GM18909 (cell line): Measurements from ENCODE around the gene GCA.

Experiments
- ATAC-seq: cut with Tn5 transposase; IDR thresholded peaks from one replicate; pipeline ENCODE4 v1.9.1; 2021; ENCODE audit warnings: mild to moderate bottlenecking; ENCODE audit not compliant: unreplicated experiment, poor library complexity

GCA gene, protein sequence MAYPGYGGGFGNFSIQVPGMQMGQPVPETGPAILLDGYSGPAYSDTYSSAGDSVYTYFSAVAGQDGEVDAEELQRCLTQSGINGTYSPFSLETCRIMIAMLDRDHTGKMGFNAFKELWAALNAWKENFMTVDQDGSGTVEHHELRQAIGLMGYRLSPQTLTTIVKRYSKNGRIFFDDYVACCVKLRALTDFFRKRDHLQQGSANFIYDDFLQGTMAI

DNA sequence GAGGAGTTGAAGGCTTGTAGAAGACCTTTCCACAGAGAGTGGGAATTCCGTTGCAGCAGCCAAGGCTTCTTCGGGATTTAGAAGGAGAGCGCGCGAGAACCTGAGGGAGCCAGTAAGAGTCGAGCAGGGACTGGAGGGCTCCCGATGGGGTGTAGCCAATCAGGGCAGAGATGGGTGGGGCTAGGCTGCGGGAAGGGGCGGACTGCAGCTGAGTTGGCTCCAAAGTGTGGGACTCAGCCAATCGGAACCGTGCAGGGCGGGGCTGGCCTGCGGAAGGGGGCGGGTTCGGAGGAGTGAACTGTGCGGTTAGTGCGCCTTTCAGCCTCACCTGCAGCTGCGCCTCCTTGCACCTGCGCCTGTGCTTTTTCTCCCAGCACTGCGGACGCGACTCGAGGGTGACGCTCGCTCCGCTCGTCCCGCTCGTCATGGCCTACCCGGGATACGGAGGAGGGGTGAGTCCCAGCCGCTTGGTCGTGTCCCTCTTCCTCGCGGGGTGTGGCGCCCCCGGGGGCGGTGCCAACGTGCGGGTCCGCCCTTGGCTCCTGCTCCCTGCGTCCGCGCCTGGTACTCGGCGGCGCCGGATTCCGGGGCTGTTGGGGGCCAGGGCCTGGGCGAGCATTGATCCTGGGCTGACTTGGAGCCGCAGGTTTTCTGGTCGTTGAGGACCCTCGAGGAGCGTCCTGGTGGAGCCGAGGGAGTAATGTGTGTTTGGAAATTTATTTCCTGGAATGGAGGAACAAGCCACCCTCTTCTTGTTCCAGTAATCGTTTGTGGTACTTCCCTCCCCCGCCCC is at the start of gene GCA:
TSS of gene GCA (plus strand) at position 309 of the 793 bp plus-strand sequence. CDS start at position 426, 117 bp downstream.
- peak; percentile 99 for ATAC-seq

DNA sequence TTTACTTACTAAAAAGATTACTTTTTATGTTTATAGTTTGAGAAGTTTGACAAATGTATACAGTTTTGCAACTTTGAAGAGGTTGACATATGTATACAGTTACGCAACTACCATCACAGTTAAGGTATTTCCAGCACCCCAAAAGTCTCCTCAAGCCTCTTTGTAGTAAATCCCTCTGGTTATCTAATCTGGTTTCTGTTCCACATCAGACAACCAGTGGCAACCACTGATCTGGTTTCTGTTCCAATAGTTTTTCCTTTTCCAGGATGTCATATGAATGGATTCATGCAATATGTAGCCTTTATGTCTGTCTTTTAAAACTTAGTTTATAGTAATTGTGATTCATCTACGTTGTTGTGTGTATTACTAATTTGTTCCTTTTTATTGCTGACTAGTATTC is 48.9 kb upstream of the GCA start:
- no peak for ATAC-seq

DNA sequence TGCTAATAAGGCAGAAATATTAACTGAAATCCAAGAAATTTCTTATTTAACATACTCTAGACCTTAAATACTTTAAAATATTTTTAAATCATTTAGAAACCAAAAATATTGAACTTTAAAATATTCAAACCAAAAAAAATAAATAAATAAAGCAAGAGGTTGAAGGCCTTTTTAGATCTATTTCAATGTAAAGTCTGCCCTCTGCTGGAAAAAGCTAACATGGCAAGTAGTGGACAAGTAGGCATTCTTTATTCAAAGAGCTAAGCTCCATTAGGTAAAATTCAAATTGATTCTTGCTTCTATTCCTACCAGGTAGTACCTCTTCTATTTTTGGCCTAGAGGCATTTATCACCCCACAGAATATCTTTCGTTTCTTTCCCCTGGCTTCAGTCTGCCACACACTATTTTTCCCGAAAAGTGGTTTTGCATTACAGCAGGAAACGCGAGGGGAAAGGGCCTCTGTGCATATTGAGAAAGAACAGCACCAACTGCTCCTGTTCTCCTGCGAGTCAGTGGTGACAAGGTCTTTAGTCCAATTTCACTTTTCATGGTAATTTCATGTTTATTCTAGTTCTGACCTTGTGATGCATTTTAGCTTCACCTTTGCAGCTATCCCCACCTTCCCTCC is 45.9 kb upstream of the GCA start:
- peak; percentile 69 for ATAC-seq

DNA sequence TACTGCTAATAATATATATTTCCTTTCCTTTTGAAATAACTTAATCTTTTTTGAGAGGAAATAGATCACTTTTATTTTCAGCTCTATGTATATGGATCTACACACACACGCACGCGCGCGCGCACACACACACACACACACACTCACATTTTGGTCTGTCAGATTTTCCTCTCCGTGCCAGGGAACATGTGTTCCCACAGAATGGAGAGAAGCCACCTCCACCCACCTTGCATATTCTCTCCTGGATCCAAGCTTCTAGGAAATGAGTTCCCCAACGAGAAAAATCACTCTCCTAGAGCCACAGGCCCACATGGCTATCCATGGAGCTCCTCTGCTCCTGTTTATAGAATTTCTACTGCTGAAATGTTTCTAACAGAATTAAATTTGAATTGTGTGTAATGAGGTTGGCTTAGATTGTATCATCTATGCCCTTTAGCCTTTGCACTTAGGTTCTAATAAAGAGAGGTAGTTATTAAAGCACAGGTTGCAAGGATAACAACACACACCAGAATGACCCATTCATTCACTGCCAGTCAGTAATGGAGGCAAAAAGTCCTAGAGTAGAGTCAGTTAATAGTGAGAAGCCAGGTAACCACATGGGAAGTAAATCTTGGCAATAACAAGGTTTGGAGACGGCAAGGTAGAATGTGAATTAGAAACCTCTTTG is 45.1 kb upstream of the GCA start:
- ATAC-seq = no peak

DNA sequence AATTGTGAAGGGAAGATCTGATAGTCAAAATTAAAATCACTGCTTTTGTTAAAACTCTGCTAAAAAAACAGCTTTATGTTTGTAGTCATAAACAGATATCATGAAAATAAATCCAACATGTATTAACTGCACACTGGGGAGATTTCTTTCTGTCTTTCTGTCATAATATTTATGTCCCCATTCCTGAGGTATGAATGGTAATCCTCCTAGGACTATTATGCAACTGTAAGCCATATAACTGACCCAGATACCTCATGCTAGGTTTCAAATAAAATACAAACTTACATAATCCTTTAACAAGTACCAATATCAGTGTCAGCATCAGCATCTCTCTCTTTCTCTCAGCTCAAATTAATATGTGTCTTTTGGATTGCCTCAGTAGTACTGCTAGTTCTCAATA is 43.7 kb upstream of the GCA start:
- ATAC-seq = no peak

DNA sequence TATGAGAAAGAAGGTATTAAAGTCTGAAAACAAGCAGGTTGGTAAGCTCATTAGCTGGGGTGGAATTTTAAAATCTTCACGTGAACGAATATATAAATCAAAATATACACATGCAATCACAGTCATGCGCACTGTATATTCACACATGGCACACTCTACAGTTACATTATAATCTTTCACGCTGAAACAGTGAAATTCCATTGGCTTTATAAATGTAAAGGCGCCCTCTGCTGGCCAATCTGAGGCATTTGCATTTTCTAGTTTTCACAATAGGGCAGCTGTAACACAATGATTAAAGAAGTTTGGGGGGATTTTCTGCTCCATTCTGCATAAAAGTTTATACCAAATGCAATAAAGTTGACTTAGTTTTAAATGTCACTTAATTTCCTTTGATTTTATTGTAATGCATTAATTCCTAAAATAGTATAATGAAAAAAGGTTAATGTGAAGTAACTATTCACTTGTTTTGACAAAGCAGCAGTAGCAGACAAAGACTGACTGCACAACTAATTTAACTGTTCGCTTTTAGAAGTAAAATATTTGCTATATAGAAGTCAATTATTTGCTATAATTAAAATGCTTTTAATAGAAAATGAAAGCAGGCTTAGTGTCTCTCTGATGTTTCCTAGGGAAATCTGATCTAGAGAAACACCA is 42.7 kb upstream of the GCA start:
- peak; percentile 84 for ATAC-seq

DNA sequence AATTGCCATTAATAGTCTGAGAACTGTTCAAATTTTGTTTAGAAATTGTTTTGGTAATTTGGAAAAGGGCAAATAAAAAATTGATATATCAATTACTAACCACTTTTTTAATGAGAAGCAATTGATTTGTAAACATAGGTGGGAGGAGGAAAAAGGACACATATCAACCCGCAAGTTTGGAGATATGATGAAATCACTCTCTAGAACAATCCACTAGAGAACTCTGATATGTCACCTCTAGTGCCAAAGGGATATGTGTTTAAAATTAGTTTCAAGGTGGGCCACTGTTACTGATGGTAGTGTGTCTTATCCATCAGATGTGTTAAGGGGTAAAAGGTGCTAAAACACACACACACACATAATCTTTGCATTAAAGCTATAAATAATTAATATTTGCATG is 42.1 kb upstream of the GCA start:
- no peak for ATAC-seq

DNA sequence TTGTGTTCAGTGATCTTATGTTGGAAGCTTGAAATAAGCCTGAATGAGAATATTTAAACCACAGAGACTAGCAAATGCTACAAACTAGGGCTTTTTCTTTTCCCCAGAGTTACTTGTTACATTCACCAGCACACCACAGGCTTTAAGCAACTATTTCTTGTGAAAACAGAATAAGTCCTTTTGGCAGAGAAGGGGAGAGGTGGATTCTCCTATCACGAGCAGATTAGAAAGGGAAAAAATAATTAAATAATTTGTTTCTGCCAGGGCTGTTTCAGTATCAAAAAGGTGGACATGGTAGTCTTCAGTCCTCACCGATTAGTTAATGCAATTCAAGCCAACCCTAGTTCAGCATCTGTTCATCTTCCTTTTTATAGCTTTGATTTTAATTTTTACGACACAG is 38.0 kb upstream of the GCA start:
- ATAC-seq = no peak

DNA sequence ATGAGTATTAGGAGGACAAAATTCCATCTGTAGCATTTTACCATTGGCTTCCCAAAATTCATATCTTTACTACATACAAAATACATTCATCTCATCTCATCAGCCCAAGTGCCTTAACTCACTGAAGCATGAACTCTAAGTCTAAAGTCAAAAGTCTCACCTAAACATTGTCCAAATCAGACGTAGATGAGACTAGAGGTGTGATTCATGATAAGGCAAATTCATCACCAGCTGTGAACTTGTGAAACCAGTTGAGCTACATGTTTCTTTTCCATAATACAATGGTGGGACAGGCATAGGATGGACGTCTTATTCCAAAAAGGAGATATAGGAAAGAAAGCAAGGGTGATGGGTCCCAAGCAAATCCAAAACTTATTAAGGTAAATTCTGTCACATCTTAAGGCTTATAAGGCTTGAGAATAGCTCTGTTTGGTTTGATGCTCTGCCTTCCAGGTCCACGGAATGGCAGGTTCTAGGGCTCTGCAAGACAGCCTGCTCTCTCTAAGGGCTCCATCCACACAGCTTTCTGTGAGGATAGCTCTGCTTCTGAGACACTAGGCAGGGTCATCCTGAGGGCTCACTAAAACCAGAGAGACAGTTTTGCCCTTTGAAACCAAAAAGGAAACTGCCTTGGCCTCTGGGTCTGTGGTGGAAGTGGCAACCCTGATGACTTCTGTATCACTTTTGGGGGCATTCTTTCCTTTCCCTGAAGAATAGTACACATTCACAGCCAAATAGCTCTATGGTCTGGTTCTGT is 35.0 kb upstream of the GCA start:
- peak; percentile 77 for ATAC-seq

DNA sequence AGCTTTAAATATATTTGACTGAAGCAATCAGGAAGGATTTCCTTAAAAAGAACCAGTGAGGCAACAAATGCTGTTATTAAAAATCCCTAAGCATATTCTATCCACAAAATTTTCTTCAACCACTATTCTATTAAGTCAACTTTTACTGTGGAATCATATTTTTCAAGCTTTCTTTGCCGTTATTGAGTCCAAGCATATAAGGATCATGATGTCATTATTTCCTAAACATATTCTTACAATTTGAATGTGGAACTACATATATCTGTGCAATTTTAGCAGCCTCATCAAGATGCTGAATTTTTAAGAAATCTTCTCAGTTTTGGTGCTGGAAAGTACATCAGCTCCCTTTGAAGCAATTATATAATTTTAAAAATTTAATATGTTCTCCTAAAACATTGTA is 31.1 kb upstream of the GCA start:
- no peak for ATAC-seq

DNA sequence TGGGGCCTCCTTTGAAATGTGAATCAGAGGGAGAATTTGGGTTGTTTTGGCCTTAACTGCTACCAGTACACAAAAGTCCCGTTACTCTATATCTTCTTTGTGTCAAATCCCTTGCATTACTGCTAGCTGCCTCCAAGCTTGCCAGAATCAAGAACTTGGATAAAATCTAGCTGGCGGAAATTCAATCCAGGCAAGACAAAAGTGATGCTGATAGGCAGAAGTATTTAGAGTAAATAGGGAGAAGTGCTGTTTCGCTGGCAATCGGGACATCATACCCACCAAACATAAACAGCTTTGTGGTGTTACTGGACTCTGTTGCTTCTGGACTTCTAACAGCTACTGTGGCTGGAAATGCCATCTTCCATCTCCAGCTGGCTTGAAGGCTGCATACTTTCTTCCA is 28.0 kb upstream of the GCA start:
- no peak for ATAC-seq

DNA sequence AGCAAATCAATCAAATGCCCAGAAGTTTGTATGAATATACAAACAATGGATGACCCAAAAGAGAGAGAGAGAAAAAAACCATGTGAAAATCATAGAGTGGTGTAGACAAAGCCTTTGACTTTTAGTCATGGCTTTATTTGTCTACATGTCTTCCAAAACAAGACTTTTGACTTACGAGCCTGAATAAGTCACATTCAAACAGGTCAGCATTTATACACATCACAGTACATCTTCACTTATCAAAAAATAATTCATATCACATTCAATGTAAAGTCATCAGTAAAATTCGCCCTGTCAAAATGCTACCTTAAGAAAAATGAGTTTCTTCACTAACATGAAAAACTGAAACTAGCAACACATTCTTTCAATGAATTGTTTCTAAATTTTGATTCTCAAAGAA is 27.3 kb upstream of the GCA start:
- ATAC-seq = no peak

DNA sequence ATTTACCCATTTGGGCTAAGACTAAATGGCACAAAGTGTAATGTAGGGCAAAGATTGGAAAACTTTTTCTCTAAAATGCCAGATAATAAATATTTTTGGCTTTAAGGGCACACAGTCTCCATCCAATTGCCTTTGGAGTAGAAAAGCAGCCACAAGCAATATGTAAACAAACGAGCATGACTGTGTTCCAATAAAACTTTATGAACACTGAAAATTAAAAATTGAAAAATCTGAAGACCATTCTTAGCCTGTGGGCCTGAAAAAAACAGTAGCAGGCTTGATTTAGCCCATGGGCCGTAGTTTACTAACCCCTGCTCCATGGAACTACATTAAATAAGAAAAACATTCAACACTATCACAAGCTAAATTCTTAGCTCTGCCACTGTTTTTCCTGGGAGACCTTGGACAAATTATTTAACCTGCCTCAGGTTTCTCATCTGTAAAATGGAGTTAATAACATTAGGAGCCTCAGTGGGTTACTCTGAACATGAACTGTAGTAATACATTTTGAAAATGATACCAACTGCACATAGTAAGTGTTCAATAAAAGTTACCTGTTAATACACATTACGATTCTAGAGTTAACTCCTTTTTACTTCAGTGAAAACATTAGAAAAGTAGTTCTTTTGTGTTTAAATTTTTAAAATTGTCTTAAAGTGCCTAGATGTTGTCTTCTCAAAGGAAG is 26.7 kb upstream of the GCA start:
- no peak for ATAC-seq

DNA sequence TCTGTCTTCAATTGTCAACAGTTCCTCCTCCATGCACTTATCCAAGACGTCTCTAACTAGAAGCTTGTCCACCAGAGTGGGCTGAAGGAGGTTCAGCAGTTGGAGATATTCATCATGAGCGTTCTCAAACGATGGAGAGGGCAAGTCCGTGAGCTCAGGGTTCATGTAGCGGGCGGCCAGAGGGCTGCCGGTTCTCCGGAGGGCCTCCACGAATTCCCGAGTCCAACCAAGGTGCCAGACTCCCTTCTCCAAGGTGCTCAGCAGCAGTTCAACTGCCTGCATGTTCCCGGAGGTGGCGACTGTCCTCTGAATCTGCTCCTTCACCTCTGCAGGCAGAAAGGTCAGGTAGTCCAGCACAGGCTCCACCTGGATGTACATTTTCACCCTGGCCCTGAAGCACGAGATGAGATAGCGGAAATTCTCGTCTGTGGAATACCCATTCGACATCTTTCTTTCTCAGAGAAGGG is 26.0 kb upstream of the GCA start:
- peak; percentile 9 for ATAC-seq

DNA sequence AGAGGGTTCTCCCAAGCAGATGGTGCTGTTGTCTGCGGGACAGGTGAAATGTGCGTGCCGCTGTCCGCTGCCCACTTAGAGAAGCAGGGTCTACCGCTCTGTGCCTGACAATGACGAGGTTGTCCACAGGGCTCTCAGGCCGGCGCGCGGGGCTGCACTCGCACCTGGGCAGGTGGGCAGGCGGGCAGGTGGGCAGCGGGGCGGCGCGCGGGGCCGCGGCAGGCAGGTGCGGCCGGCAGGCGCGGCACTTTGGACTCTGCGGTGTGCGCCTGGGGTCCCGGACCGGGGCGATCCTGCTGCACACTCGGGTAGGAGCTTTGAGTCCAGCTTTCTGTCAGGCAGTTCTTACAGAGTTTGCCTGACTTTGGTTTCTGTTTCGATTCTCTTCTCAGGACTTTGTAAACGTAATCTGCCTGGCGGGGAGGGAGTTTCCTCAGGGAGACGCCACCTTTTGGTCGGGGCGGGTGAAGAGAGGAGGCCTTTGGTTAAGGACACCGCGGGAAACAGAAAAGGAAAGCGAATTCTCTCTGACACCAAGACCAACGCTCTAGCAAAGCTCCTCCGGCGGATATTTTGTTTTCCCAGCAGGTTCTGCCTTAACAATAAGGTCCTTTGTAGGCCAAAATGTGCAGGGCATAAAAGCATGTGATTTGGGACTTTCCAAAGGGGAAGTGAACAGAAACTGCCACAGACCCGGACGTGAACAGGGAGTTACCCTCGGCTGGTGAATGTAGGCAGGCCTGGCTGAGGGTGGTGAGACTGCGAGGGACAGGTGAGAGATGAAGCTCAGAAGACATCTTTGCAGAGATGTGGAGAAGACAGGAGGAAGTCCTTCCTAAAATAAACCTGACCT is 25.4 kb upstream of the GCA start, which contains the start of gene IFIH1:
TSS of gene IFIH1 (minus strand) at position 357 of the 853 bp plus-strand sequence. CDS start 377 bp downstream, outside the sequence.
- ATAC-seq = peak; percentile 87

DNA sequence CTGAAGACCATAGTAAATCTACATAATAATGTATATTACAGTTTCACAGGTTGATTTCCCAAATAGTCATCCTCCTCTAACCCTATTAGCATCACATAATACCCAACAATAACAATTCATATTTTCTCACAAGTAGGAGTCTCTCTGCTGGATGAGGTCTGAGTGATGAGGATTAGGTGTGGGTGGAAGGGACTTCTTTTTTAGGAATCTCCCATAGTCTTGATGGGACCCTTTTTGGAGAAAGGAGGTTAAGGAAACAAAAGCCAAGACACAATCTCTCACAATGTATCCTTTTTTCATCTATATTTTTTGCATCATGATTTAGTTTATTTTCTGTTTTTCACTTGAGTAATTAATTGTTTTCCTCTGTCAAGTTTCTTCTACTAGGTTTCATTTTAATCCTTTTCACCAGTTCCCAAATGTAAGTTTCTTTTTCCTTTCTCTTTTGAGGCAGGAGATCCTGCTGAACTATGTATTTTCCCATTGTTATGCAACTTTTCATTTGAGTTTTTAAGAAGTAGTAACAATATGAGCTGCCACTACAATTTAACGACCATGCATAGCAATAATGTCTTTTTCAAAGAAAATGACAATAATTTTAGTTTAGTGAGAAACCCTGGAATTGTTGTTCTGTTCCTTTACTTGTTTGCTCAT is 22.9 kb upstream of the GCA start:
- no peak for ATAC-seq

DNA sequence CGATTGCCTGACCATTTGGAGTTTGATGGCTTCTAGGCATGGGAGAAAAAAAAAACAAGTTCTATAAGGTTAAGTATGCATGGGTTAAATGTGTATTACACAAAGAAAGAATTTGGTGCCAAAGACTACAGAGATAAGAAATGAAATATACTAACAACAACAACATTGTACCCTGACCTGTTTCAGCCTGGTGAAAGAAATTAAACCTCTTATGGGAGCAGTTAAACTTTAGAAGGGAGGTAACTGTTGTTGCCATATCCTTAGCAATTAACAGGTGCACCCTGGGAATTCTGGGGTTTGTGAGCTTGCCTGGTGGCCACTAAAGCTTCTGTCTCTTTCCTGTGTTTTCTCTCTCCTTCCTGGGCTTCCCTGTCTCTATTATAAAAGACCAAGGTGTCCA is 19.0 kb upstream of the GCA start:
- ATAC-seq = no peak
